ENCODE measurements around the gene MBNL1.

DNA sequence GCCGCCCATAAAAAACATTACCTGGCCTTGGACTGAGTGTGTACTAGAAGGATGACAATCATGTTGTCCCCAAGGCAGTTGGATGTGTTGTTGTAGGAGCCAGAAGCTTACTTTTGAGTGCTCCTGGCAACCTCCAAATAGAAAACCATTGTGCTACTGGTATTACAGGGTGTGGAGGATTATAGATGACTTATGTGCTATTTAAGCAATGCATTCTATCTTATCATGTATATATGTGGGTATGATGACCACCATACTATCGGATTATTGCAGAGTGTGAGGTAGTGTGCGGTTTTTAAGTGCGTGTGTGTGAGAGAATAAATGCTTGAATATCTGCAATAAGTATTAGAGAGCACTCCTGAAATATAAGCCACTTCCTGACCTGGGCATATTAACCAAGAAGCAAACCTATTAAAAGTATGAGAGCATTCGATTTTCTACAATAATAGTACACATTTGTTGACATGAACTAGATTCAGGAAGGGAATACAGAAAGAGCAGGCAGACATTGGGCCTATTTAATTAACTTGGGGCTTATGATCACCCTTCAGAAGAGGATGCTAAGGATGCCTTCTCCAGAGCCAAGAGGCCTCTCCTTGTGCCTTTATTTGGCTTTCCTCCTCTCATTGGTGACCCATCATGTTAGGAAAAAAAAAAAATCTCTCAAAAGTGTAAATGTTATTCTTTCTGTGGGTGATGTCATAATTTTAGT, 11.7 kb upstream of the MBNL1 start:
- TF ChIP-seq EZH2 (IDR thresholded peaks at IDR 0.05) (no peak), POLR2AphosphoS5 (IDR thresholded peaks at IDR 0.05; ENCODE audit: borderline replicate concordance, low read depth, low read length) (no peak)
